Lower leg skin (tissue), 3 donors: ENCODE measurements around the gene MLLT3.

Source experiments
- CTCF ChIP-seq, 3 donors: fragments of 450-650 bp; IDR thresholded peaks; one replicate each; pipeline ENCODE4 v1.5.1; 2016; ENCODE audit warnings: antibody characterized with exemption in 3 of 3, mild to moderate bottlenecking in 3 of 3, moderate library complexity in 2 of 3
- POLR2A ChIP-seq, 2 donors: fragments of 450-650 bp; IDR thresholded peaks; one replicate each; pipeline ENCODE4 v1.6.1; 2016 to 2017; ENCODE audit warnings: antibody characterized with exemption in 2 of 2, mild to moderate bottlenecking in 1 of 2, moderate library complexity in 1 of 2

- TF ChIP-seq POLR2A (IDR thresholded peaks at IDR 0.05) (no peak), CTCF (IDR thresholded peaks at IDR 0.05) (no peak)
Observed at GRCh38 chr9:20407013-20407412, 215.3 kb downstream of the MLLT3 start.
